Loucy (cell line): ENCODE data around the gene GNL1.
A peak's percentile ranks its signal among the peaks of the same experiment; 100 is the strongest.

Source experiments
- H2AFZ ChIP-seq: fragments of 200-600 bp; sonication (generic); 2 replicates; pipeline ENCODE4 v1.6.0; 2016; ENCODE audit warnings: antibody characterized with exemption, mild to moderate bottlenecking, low read length, moderate library complexity
- H3F3A ChIP-seq: fragments of 200-600 bp; 2 replicates; pipeline ENCODE4 v1.6.0; 2016; ENCODE audit warnings: antibody characterized with exemption, low read depth, mild to moderate bottlenecking
- H3K27me3 ChIP-seq: fragments of 200-600 bp; sonication (generic); 2 replicates; pipeline ENCODE4 v1.6.1; 2014; ENCODE audit warnings: low read length, mild to moderate bottlenecking; ENCODE audit not compliant: insufficient read depth, poor library complexity, severe bottlenecking
- H3K36me3 ChIP-seq: fragments of 200-600 bp; sonication (generic); 2 replicates; pipeline ENCODE4 v1.6.1; 2016; ENCODE audit warnings: low read length; ENCODE audit not compliant: insufficient read depth
- H3K4me1 ChIP-seq: fragments of 200-600 bp; sonication (generic); 2 replicates; pipeline ENCODE4 v1.5.1; 2014; ENCODE audit warnings: low read length, mild to moderate bottlenecking; ENCODE audit not compliant: insufficient read depth, poor library complexity, severe bottlenecking
- H3K4me2 ChIP-seq: fragments of 200-600 bp; sonication (generic); 2 replicates; pipeline ENCODE4 v1.6.0; 2014; ENCODE audit warnings: antibody characterized with exemption, low read length, low read depth, mild to moderate bottlenecking; ENCODE audit not compliant: poor library complexity, severe bottlenecking
- H3K4me3 ChIP-seq: fragments of 200-600 bp; sonication (generic); 2 replicates; pipeline ENCODE4 v1.5.1; 2014; ENCODE audit warnings: low read length, mild to moderate bottlenecking, mixed read lengths; ENCODE audit not compliant: poor library complexity, severe bottlenecking
- H3K79me2 ChIP-seq: fragments of 200-600 bp; sonication (generic); 2 replicates; pipeline ENCODE4 v1.6.1; 2014; ENCODE audit warnings: low read length; ENCODE audit not compliant: insufficient read depth
- H3K9ac ChIP-seq: fragments of 200-600 bp; sonication (generic); 2 replicates; pipeline ENCODE4 v1.6.0; 2014; ENCODE audit warnings: mild to moderate bottlenecking, low read depth, low read length, moderate library complexity; ENCODE audit not compliant: poor library complexity, severe bottlenecking
- H3K9me2 ChIP-seq: fragments of 200-600 bp; sonication (generic); replicated peaks from 2 replicates; pipeline ENCODE4 v1.6.1; 2016; ENCODE audit warnings: low read depth, low read length, mixed read lengths
- H3K9me3 ChIP-seq: fragments of 200-600 bp; sonication (generic); 2 replicates; pipeline ENCODE4 v1.6.1; 2014; ENCODE audit warnings: mild to moderate bottlenecking, antibody characterized with exemption, low read length, low read depth; ENCODE audit not compliant: insufficient read depth
- H4K20me1 ChIP-seq: fragments of 200-600 bp; sonication (generic); 2 replicates; pipeline ENCODE4 v1.6.0; 2014; ENCODE audit warnings: antibody characterized with exemption, low read length, mild to moderate bottlenecking; ENCODE audit not compliant: insufficient read depth, poor library complexity, severe bottlenecking
- EZH2phosphoT487 ChIP-seq: fragments of 200-600 bp; IDR thresholded peaks from 2 replicates; pipeline ENCODE4 v1.6.1; 2018; ENCODE audit warnings: antibody characterized with exemption, mild to moderate bottlenecking, moderate library complexity, borderline replicate concordance
- TF ChIP-seq, protein P1 (sequence below): fragments of 200-600 bp; sonication (generic); conservative IDR thresholded peaks from 2 replicates; pipeline ENCODE4 v1.5.1; 2014; ENCODE audit warnings: mild to moderate bottlenecking, antibody characterized with exemption, low read length

Gene GNL1

DNA sequence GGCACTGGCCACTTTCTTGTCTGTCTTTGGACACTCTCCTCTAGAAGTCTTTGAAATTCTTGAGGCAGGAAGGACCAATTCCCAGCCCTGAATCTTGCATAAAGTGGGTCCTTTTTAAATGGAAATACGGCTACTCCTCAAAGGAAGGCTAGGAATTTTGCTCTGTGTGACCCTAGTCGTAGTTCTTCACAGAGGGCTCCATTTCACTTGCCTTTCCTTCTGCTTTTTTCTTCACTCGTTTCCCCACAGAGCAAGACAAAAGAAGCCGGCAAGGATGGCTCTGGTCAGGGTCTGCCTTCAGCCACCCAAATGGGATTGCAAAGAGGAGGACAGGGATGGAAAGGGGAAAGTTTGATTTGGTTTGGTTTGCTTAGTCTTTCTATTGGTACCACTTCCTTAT lies 41.2 kb downstream of the GNL1 start:
- no peak for TF ChIP-seq EZH2phosphoT487
- TF ChIP-seq, protein P1, sequence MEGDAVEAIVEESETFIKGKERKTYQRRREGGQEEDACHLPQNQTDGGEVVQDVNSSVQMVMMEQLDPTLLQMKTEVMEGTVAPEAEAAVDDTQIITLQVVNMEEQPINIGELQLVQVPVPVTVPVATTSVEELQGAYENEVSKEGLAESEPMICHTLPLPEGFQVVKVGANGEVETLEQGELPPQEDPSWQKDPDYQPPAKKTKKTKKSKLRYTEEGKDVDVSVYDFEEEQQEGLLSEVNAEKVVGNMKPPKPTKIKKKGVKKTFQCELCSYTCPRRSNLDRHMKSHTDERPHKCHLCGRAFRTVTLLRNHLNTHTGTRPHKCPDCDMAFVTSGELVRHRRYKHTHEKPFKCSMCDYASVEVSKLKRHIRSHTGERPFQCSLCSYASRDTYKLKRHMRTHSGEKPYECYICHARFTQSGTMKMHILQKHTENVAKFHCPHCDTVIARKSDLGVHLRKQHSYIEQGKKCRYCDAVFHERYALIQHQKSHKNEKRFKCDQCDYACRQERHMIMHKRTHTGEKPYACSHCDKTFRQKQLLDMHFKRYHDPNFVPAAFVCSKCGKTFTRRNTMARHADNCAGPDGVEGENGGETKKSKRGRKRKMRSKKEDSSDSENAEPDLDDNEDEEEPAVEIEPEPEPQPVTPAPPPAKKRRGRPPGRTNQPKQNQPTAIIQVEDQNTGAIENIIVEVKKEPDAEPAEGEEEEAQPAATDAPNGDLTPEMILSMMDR: no peak
- Histone ChIP-seq H3K79me2 (peaks cover 8% of the 10 kb centered on the region; the same call in 1 of the 2 replicates), H3K4me1 (peaks cover 59% of the 10 kb centered on the region), H3K9ac (peak overlapping the region; percentile 78), H3F3A (peaks cover 12% of the 10 kb centered on the region), H3K27me3 (no peaks in the 10 kb centered on the region), H4K20me1 (no peaks in the 10 kb centered on the region), H3K4me3 (peak overlapping the region; percentile 69), H2AFZ (no peak overlapping the region), H3K9me2 (no peaks in the 10 kb centered on the region), H3K36me3 (no peaks in the 10 kb centered on the region), H3K9me3 (no peaks in the 10 kb centered on the region), H3K4me2 (peak overlapping the region; percentile 74)

DNA sequence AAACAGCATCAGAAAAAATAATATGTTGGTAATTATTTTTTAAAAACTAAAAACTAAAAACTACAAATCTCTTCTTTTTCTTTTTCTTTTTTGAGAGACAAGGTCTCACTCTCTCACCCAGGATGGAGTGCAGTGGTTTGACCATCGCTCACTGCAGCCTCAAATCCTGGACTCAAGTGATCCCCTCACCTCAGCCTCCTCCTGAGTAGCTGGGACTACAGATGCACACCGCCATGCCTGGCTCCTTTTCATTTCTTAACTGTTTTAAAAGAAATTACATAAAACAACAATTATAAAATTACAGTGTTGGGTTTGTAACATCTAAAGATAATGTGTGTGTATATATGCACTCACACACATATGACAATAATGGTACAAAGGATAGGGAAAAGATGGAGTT lies 42.8 kb downstream of the GNL1 start:
- Histone ChIP-seq H3K9me3 (no peaks in the 10 kb centered on the region), H3K9me2 (no peaks in the 10 kb centered on the region), H3K4me3 (no peak overlapping the region), H3K79me2 (peaks cover 8% of the 10 kb centered on the region; the same call in 1 of the 2 replicates), H2AFZ (no peak overlapping the region), H3K4me1 (peaks cover 70% of the 10 kb centered on the region), H3K4me2 (no peak overlapping the region), H4K20me1 (no peaks in the 10 kb centered on the region), H3K36me3 (no peaks in the 10 kb centered on the region), H3F3A (peaks cover 25% of the 10 kb centered on the region), H3K27me3 (no peaks in the 10 kb centered on the region), H3K9ac (no peak overlapping the region)
- TF ChIP-seq EZH2phosphoT487: no peak
- TF ChIP-seq, protein P1: no peak

DNA sequence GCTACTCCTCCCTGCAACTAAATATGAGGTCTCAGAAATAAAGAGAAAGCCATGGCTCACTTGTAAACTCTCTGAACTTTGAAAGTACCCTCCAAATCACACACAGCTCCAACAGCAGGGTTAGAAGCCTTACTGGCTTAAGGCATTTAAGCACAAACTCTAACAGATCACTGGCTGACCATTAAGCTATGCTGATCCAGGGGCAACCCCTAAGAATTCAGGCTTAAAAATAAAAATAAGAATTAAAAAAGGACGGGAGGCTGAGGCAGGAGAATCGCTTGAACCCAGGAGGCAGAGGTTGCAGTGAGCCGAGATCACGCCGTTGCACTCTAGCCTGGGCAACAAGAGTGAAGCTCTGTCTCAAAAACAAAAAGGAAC lies 45.1 kb downstream of the GNL1 start:
- H3K79me2 ChIP-seq: peaks cover 8% of the 10 kb centered on the region; the same call in 1 of the 2 replicates
- peak overlapping the region; percentile 79 for H3K9ac ChIP-seq
- no peaks in the 10 kb centered on the region for H3K27me3 ChIP-seq
- no peaks in the 10 kb centered on the region for H4K20me1 ChIP-seq
- H3K4me1 ChIP-seq: peaks cover 68% of the 10 kb centered on the region
- peak overlapping the region; percentile 8; the same call in 1 of the 2 replicates for H2AFZ ChIP-seq
- peak overlapping the region; percentile 1 for H3K4me3 ChIP-seq
- H3K36me3 ChIP-seq: no peaks in the 10 kb centered on the region
- peaks cover 22% of the 10 kb centered on the region for H3F3A ChIP-seq
- no peaks in the 10 kb centered on the region for H3K9me3 ChIP-seq
- no peak for TF ChIP-seq EZH2phosphoT487
- TF ChIP-seq, protein P1: no peak
- H3K4me2 ChIP-seq: peak overlapping the region; percentile 90
- no peaks in the 10 kb centered on the region for H3K9me2 ChIP-seq
